GM19099 (cell line): ENCODE measurements around the gene INPP5K.

Source experiments
- POLR2A ChIP-seq: IDR thresholded peaks from 3 replicates; pipeline ENCODE4 v1.6.1; 2011; ENCODE audit warnings: low read depth; ENCODE audit not compliant: insufficient read length; ENCODE audit errors: extremely low read depth

Gene INPP5K

DNA sequence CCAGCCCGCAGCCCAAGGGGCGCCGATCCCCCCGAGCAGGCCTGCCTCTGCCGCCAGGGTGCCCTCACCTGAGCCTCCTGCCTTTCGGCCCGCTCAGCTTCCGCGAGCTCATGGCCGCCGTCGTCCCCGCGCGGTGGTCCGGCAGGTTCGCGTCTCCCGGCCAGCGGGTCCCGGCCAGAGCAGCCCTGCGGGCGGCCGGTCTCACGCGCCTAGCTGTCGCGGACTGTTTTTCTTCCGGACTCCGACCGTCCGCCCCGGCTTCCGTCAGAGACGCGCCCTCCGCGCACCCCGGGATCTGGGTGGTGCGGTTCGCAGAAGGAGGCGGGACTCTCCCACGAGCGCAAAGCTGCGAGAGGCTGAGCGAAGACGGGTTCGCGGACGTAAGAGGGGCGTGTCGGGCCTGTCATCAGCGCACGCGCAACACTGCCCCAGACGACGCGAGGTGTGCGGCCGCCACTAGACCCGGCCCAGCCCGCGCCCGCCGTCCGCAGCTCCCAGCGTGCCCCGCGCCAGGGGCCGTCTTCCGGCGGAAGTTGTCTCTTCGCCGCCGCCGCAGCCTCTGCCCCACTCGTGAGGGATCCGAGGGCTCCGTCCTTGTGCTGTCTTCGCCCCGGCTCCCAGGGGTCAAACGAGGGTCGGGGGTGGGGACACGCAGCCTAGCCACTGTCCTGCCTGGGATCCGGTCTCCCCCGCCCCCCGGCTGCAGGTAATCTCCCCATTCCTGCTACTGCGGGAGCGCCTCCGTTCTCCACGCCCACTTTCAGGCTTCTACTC lies at the start of gene INPP5K:
TSS of gene INPP5K (minus strand) at position 225 of the 774 bp plus-strand sequence. CDS start at position 112, 113 bp downstream.
- TF ChIP-seq POLR2A = peak; percentile 92

DNA sequence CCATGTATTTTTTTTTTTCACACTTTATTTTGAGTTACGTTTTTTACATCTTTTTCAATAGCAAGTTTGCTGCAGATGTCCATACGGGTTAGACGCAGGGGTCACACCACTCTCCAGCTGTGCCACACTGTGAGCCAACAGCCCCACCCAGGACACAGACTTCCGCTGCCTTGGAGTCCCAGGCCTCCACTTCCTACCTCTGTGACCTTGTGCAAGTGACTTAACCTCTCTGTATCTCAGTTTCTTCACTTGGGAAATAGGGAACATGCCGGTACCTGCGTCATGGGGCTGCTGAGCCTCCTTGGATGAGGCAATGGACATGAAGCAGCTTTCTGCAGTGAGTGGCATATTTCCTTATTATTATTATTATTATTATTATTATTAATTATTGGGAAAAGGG lies 49.5 kb upstream of the INPP5K start:
- no peak for TF ChIP-seq POLR2A

DNA sequence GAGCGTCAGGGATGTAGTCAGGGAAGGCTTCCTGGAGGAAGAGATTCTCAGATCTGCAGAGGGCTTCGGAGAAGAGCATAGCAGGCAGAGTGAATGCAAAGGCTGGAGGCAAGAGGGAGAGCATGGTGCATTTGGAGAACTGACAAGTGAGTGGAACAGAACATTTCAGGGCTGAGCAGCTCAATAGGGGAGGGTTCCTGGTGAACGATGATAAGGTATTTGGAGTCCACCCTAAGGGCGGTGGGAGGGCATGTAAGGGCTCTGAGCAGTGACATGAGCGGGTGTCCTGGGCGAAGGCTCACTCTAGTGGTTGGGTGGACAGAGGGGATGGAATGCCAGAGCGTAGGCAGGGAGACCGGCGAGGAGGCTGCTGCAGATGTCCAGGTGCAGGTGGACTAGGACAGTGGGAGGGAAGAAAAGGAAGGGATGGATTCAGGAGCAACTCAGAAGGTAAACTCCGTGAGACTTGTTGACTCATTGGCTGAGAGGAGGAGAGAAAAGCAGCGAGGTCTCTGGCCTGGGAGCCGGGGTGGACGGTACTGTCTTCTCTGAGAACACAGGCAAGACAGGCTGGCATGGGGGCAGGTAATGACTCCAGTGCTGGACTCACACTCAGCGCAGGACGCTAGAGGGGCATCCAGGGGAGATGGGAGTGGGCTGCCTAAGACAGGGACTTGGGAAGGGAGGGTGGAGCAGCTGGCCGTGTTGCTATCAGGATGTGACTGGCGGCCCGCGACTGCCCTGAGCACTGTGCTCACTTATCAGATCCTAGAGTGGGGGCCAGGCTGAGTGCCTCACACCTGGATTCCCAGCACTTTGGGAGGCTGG lies 47.6 kb upstream of the INPP5K start:
- TF ChIP-seq POLR2A = no peak

DNA sequence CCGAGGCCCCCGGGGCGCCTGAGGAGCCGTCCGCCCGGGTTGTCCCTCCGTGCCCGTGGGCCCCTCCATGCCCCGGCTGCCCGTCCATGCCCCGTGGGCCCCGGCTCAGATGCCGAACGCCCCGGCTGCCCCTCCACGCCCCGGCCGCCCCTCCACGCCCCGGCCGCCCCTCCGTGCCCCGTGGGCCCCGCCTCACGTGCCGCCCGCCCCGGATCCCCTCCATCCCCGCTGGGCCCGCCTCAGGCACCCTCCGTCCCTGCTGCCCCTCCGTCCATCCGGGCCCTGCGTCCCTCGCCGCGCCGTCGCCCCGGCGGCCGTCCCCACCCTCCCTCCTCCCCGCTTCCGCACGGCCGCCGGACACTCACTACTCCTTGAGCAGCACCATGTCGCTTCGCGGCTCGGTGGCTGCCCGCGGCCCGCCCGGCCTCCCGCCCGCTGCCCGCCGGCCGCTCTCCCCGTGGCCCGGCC lies 45.8 kb upstream of the INPP5K start:
- TF ChIP-seq POLR2A = no peak

DNA sequence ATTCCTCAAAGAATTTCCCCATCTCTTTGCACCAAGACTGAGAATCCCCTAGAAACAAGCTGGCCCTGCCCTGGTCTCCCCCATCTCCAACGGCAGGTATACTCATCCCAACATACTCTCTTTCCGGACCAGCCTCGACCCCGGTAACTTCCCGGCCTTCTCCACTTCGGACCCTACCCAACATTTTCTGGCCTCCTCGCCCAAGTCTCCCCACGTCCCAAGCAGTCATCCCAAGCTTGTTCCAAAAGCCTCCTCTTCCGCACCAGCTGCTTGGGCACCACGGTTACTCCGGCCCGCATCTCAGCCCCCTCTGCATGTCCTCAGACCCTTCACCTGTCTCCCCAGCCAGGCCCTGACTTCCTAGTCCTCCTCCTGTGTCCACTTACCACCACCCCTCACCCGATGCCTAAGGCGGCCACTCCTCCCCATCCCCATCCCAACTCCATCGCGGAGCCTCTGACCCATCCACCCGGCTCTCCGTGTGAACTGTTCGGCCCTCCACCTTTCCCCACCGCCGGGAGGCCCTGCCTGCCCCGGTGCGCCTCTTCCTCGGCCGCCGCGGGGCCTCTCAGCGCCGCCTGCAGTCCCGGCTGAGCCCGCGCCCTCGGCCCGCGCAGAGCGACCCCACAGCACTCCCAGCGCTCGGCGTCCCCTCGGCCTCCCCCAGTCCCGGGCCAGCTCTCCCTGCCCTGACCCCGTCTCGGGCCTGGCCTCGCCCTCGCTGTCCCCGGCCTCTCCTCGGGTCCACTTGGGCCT lies 45.2 kb upstream of the INPP5K start:
- no peak for TF ChIP-seq POLR2A

DNA sequence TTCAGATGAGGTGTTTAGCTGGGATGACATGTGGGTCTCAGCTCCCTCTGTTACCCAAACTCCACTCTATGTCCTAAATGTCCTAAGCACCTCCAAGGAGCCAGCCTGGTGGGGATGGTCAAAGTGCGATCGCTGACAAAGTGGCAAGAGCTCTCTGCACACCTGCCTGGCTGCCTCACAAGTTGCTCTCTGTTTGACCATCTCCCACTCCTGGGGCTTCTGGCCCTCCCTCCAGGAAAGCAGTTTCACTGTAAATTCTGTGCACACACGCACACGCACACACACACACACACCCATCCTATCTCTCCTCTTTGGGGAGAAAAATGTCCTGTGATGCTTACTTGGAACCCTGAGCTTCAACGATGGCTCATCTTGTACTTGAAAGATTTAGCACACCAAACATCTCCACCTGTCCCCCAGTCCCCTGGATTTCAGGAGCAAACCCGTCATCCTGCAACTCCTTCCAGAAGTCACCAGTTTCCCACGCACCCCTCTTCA lies 44.5 kb upstream of the INPP5K start:
- no peak for TF ChIP-seq POLR2A

DNA sequence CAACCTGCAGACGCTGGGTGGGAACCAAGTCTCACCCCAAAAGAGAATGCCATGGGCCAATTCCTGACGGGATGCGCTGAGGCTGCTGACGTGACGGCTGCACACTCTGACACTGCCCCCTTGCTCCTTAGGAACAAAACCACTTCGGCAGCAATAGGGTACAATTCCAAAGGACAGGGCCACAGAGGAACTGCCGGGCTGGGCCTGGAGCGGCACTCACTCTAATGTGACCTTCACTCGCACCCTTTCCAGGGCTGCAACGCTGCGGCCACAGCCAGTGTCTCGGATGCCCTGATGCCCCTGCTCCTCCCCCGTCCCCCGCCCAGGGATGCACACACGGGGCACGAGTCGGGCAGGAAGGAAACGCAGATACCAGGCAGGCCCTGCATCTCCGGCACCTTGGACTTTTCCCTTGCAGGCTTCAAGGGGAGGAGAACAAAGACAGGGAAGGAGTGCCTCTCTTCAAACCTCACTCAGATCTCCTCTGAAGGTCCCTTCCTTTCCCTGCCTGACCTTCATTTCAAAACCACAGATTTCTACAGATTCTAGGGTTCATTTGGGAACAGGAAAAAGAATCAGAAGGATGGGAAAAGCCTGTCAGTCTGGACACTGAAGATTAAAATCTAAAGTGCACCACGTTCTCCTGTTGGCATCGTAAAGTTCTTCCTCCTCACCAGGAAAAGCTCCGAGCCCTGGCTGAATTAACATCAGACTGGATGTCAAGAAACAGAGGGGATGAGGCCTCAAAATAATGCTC lies 43.9 kb upstream of the INPP5K start:
- TF ChIP-seq POLR2A = no peak

DNA sequence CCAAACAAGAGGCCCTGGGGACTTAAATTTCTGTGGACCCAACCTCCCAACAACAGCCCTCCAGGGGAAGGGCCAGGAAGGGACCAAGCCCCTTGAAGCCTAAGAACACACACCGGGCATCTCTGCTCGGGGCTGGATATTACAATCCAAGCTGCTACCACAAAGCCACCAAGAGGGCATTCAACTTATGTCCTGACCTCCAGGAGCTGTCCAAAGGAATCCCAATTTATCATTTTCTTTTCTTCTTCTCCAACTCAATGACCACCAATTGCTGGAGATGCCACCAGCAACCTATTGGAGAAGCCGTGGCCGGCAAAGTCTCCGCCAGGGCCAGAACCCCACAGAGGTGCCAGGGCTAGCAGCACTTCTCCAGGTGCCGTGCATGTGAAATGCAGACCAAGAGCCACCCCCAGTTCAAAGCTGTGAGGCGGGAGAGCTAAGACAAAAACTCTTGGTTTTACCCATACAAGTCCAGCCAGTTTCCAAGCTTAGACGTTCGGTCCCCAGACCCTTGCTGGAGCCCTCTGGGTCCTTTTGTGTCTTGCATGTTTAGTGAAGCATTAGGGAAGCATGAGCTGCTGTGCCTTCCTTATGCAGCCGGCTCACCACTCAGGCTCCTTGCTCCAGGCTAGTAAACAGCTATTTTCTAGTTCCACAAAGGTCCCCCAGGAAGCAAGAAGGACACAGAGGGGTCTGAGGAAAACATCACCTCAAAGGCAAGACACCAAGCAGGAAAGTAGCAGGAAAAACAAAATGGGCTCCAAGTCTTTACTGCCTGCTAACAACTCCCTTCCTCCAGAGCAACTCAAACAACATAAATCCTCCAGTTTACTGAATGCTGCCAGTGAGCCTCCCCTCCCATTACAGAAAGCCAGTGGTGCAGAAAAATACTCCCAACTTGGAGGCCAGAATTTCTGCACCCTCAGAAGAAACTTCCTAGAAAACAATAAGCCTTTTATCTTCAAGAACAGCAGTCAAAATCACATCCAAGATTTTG lies 42.9 kb upstream of the INPP5K start:
- TF ChIP-seq POLR2A = no peak

DNA sequence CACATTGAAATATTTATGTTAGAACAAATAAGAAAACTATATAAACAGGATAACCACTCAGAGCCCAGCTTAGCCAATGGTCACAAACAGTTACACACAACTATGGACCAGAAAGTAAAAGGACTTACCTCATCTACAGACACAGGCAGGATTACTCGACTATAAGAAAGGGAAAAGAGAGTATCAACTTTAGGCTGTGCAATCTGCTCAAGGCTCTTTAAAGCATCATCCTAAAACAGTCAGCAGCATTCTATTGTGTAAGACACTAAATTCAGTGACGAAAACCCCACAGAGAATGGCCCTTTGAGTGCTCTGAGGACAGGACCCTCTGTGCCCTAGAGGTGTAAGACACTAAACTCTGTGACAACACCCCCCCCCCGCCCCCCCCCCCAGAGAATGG lies 42.0 kb upstream of the INPP5K start:
- no peak for TF ChIP-seq POLR2A

DNA sequence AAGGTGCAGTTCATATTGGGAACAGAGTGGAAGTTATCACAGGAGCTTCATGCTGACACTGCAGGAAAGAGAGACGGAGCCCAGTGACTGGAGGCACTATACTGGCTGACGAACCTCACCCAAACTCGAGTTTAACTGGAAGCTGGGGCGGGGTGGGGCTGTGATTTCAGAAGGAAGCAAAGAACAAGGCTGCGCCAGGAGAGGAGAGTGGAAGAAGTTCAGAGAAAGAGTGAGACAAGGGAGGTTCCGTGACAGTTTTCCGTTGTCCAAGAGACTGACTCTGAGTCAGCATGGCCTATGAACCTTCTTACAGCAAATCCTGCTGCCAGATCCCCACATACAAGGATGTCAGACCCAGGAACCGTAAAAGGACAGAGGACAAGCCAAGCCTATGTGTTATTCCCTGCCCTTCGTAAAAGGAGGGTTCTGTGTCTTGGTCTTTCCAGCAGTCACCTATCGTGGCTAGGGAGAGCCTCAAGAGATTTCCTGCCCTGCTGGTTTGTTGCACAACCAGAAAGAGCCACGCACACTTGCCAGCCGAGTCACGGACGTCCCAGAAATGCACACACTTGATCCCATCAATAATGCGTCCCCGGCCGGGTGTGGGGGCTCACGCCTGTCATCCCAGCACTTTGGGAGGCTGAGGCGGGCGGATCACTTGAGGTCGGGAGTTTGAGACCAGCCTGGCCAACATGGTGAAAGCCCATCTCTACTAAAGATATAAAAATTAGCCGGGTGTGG lies 41.1 kb upstream of the INPP5K start:
- no peak for TF ChIP-seq POLR2A

DNA sequence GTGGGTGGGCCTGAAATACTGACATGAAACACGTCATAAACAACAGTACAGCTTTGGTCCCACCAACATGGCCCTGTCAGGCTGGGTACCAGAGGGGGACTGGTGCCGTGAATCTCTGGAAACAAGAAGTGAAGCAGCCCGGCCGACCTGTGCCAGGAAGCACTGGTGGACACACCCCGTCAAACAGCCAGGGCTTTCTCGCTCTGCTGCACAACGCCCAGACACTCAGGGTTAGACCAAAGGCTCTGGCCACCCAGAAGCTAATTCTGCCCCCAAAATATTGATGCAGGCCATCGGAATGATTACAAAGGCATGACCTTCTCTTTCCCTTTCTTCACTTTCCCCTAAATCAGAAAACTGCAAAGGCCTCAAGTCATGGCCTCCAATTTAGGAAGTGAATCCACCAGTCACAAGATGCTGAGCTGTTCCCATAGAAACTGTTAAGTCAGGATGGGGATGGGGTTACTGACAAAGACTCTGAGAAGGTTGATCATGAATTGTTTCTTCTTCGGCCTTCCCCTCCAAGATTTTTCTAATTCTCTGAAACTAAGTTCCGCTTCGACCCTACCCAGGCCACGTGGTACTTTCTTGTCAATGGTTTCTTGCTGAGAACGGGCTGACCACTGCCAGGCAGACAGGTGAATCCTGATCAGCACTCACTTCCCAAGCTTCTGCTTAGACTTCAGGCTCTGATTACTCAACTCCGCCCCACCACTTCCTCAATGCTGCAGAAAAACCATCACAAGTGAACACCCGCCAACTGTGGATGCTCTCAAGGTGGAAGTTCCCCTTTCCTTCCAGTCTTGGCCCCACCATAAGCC lies 39.4 kb upstream of the INPP5K start:
- no peak for TF ChIP-seq POLR2A
